NT2/D1 (cell line): Measurements from ENCODE around the gene ADO.

ENCODE experiments used
- SUZ12 ChIP-seq: IDR thresholded peaks from 2 replicates; pipeline ENCODE4 v1.6.1; 2011; ENCODE audit not compliant: insufficient read length, insufficient read depth; ENCODE audit errors: extremely low read depth
- YY1 ChIP-seq: IDR thresholded peaks from 2 replicates; pipeline ENCODE4 v1.6.1; 2011; ENCODE audit not compliant: insufficient read length, insufficient read depth
- ZNF274 ChIP-seq: IDR thresholded peaks from 2 replicates; pipeline ENCODE4 v1.6.1; 2011; ENCODE audit warnings: mild to moderate bottlenecking, low read depth, low read length

- no peak for TF ChIP-seq SUZ12
- TF ChIP-seq ZNF274, result no peak
- TF ChIP-seq YY1, result no peak
Observed at GRCh38 chr10:62759599-62760175, 44.8 kb upstream of the ADO start.
